Activated CD4-positive, alpha-beta T cell treated with anti-CD3 and anti-CD28 coated beads for 36 hours (primary cell): Measurements from ENCODE around the gene COL4A2. TPM values are rescaled to one million over a fixed set of nuclear protein-coding genes. Genes with fewer than 3 reads are reported as not detected.
A peak's percentile ranks its signal among the peaks of the same experiment; 100 is the strongest.
"Not testable (repeated sequence)": the region's sequence is repeated elsewhere in the genome, so short reads cannot be mapped to it uniquely, and the experiment has no call there.

Experiments
- ATAC-seq: fragments of 200-7000 bp; cut with Tn5 transposase; one replicate; pipeline ENCODE4 v1.10.0; 2021; ENCODE audit warnings: mild to moderate bottlenecking, moderate library complexity
- CTCF ChIA-PET: fragments of 350-600 bp; sonication (Branson Sonifier 250); formaldehyde crosslinking; loops from one replicate; lab custom pipeline; 2021; ENCODE audit warnings: antibody characterized with exemption; lab: Charles Lee
- POLR2A ChIA-PET: fragments of 350-600 bp; sonication (Branson Sonifier 250); formaldehyde crosslinking; loops from one replicate; lab custom pipeline; 2021; ENCODE audit warnings: antibody characterized with exemption, inconsistent platforms; lab: Charles Lee
- DNase-seq: peaks from one replicate; pipeline ENCODE4 v3.0.0-alpha.2; 2020
- H3K27ac Mint-ChIP-seq: one replicate; pipeline ENCODE4 v1.8.0; 2021; ENCODE audit warnings: mixed read lengths
- H3K27me3 Mint-ChIP-seq: one replicate; pipeline ENCODE4 v1.8.0; 2021; ENCODE audit warnings: mixed read lengths
- H3K36me3 Mint-ChIP-seq: one replicate; pipeline ENCODE4 v1.8.0; 2021; ENCODE audit warnings: low read depth, mixed read lengths
- H3K4me1 Mint-ChIP-seq: one replicate; pipeline ENCODE4 v1.8.0; 2021; ENCODE audit warnings: mixed read lengths
- H3K4me3 Mint-ChIP-seq: one replicate; pipeline ENCODE4 v1.8.0; 2021; ENCODE audit warnings: mild to moderate bottlenecking, moderate library complexity, mixed read lengths
- H3K9me3 Mint-ChIP-seq: one replicate; pipeline ENCODE4 v1.8.0; 2021; ENCODE audit warnings: low read depth, mixed read lengths
- intact Hi-C, 2 experiments: fragments of 100-400 bp; cut with DNase I in 1 of 2; cut with micrococcal nuclease in 1 of 2; formaldehyde crosslinking; loops; one replicate each; pipeline versions ENCODE4 v1.14.2 to v1.15.1; 2022 to 2024; cut with DNase I, micrococcal nuclease
- total RNA-seq, 2 experiments: library from RNA; stranded (reverse); gene quantifications; one replicate each; pipeline ENCODE4 v1.2.3, GENCODE V29; 2021

COL4A2 gene
- total RNA-seq, 2 experiments from 2014 or later = not detected

DNA sequence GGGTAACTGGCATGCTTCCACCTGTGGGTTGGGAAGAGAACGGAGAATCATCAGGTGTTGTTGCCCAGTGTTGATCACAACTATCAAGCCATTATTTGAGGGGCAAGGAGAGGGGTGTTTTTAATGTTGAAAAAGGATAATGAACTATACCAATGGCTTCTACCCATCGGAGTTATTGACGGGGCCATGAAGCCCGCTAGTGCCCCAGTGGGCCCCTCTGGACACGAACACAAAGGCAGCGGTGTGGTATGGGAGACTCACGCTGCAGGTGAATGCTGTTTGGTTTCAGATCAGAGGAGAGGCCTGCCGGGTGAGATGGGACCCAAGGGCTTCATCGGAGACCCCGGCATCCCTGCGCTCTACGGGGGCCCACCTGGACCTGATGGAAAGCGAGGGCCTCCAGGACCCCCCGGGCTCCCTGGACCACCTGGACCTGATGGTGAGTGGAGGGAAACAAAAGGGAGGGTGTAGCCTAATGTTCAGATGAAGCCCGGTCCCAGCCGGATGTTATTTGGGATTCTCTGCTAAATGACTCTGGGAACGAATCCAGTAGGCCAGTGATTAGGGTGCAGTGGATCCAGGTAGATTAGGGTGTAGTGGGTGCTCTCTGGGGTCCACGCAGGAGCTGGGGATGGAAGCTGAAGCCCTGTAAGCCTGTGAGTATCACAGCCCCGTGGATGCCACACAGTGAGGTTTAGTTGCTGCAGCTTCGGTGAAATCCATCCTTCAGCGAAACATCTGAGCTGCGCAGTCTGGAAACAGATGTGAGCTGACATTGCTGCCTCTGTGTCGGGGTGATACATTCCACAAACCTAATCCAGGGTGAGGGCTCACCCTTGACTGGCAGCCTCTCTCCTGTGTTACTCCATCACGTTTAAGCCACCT is 143.2 kb downstream of the COL4A2 start:
- H3K27ac Mint-ChIP-seq = no peak overlapping the region
- ChIA-PET POLR2A (no interaction called here), CTCF (no interaction called here)
- no peak overlapping the region for H3K4me3 Mint-ChIP-seq
- DNase-seq (no peak), ATAC-seq (no peak)
- intact Hi-C loops = loop anchor here in 1 of 2 experiments (10.0 kb wide), 1 partner anchor 165 kb away; the partner anchor contains the start of gene NAXD
- no peaks in the 10 kb centered on the region for H3K36me3 Mint-ChIP-seq
- no peaks in the 10 kb centered on the region for H3K4me1 Mint-ChIP-seq
- H3K27me3 Mint-ChIP-seq = peaks cover 27% of the 10 kb centered on the region
- H3K9me3 Mint-ChIP-seq = no peaks in the 10 kb centered on the region

GRCh38 chr13:110450941-110451730 is 144.1 kb downstream of the COL4A2 start:
- ChIA-PET CTCF (interaction anchor here (0.6 to 1.7 kb wide), 2 partner anchors 12 to 61 kb away, joined by 3 to 4 read pairs; no protein-coding TSS in a partner anchor), POLR2A (no interaction called here)
- Mint-ChIP-seq H3K36me3 (no peaks in the 10 kb centered on the region), H3K4me3 (no peak overlapping the region), H3K4me1 (peaks cover 2% of the 10 kb centered on the region), H3K27ac (no peak overlapping the region), H3K9me3 (no peaks in the 10 kb centered on the region), H3K27me3 (peaks cover 26% of the 10 kb centered on the region)
- intact Hi-C loops = loop anchor here in 1 of 2 experiments (10.0 kb wide), 1 partner anchor 164 kb away; the partner anchor contains the start of gene NAXD
- ATAC-seq (no peak), DNase-seq (no peak)

- ATAC-seq = not testable (repeated sequence)
Observed at GRCh38 chr13:110453091-110453490, 146.0 kb downstream of the COL4A2 start.

DNA sequence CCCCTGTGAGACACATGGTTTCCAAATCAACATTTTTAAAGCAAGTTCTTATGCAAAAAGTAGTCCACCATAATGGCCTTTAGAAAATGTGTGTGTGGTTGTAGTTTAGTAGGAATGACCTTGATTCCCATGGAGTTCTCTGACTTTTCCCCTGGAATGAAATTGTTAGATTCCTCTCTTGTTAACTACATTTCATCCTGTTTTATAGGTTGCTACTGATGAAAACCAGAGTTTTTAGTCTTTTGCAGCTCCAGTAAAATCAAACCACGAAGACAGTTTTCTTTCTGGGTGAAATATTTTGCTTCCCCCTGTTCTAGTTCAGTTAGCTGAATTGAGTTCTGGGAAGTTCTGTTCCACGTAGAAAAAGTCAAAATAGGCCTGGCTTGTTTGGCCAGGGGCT is 146.7 kb downstream of the COL4A2 start:
- peaks cover 3% of the 10 kb centered on the region for H3K4me1 Mint-ChIP-seq
- no peak overlapping the region for H3K4me3 Mint-ChIP-seq
- no peak for ATAC-seq
- H3K27me3 Mint-ChIP-seq = peaks cover 24% of the 10 kb centered on the region
- H3K9me3 Mint-ChIP-seq = no peaks in the 10 kb centered on the region
- ChIA-PET CTCF (interaction anchor here (0.6 kb wide), 1 partner anchor 30 kb away, joined by 3 read pairs; no protein-coding TSS in a partner anchor), POLR2A (no interaction called here)
- no peak for DNase-seq
- intact Hi-C loops = loop anchor here in 1 of 2 experiments (10.0 kb wide), 1 partner anchor 161 kb away; the partner anchor contains the start of gene NAXD
- H3K36me3 Mint-ChIP-seq = no peaks in the 10 kb centered on the region
- H3K27ac Mint-ChIP-seq = no peak overlapping the region

More at GRCh38 chr13:110453091-110453490, 146.0 kb downstream of the COL4A2 start:
- H3K4me1 Mint-ChIP-seq, POLR2A ChIA-PET, H3K36me3 Mint-ChIP-seq, H3K27ac Mint-ChIP-seq, CTCF ChIA-PET, H3K4me3 Mint-ChIP-seq, DNase-seq, H3K9me3 Mint-ChIP-seq: not testable (repeated sequence)
- H3K27me3 Mint-ChIP-seq = peaks cover 24% of the 10 kb centered on the region
- intact Hi-C loops = loop anchor here in 1 of 2 experiments (10.0 kb wide), 1 partner anchor 162 kb away; the partner anchor contains the start of gene NAXD

DNA sequence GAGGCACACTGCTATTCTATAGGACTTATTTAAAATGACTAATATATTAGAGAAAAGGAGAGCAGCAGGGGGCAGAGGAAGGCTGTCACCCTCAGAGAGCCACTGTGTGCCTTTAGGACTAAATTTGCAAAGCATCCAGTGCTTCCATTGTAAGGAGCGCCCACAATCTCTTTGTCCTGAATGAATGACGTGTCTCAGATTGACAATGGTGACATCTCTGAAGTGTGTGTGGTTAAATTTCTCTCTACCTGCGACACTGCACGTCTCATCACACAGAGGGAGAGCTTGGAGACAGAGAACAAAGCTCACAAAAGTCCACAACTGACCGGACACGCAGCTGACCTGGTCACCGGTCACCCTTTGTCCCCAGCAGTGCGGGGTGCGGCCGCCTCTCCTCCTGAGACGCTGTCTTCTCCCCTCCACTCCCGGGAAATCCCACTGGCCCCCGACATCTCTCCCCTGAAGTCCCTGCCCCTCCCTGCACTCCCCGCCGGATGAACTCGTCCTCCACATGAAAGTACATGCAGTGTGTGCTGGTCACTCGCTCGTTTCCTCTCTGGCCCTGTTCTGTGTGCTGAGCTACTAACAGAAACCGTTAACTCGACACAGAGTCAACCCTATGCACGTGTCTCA is 147.3 kb downstream of the COL4A2 start:
- DNase-seq (no peak), ATAC-seq (no peak)
- Mint-ChIP-seq H3K4me3 (no peak overlapping the region), H3K27me3 (peaks cover 20% of the 10 kb centered on the region), H3K27ac (no peak overlapping the region), H3K9me3 (no peaks in the 10 kb centered on the region), H3K4me1 (peaks cover 3% of the 10 kb centered on the region), H3K36me3 (no peaks in the 10 kb centered on the region)
- intact Hi-C loops = loop anchor here in 1 of 2 experiments (10.0 kb wide), 1 partner anchor 160 kb away; the partner anchor contains the start of gene NAXD
- CTCF ChIA-PET = interaction anchor here (0.6 to 1.1 kb wide), 2 partner anchors 29 to 128 kb away, joined by 3 read pairs; no protein-coding TSS in a partner anchor
- POLR2A ChIA-PET = no interaction called here

GRCh38 chr13:110454956-110455355 is 147.9 kb downstream of the COL4A2 start:
- intact Hi-C loops = loop anchor here (5.0 to 10.0 kb wide), 4 partner anchors 67 to 233 kb away; partner anchors contain the start of gene NAXD (in 1 of the 2)
- DNase-seq (no peak), ATAC-seq (no peak)
- Mint-ChIP-seq H3K9me3 (no peaks in the 10 kb centered on the region), H3K36me3 (no peaks in the 10 kb centered on the region), H3K4me1 (peaks cover 3% of the 10 kb centered on the region), H3K4me3 (no peak overlapping the region), H3K27me3 (peaks cover 18% of the 10 kb centered on the region), H3K27ac (no peak overlapping the region)
- ChIA-PET POLR2A (no interaction called here), CTCF (interaction anchor here (0.6 to 1.6 kb wide), 12 partner anchors 10 to 365 kb away, joined by 3 to 7 read pairs (median 4); no protein-coding TSS in a partner anchor)

- intact Hi-C loops = loop anchor here (5.0 to 10.0 kb wide), 4 partner anchors 67 to 233 kb away; partner anchors contain the start of gene NAXD (in 1 of the 2)
- ChIA-PET POLR2A (no interaction called here), CTCF (interaction anchor here (0.5 to 1.6 kb wide), 23 partner anchors 9 to 393 kb away, joined by 3 to 7 read pairs (median 3); no protein-coding TSS in a partner anchor)
- DNase-seq = no peak
- ATAC-seq = no peak
- H3K4me1 Mint-ChIP-seq = peaks cover 3% of the 10 kb centered on the region
- no peak overlapping the region for H3K27ac Mint-ChIP-seq
- H3K9me3 Mint-ChIP-seq = no peaks in the 10 kb centered on the region
- H3K36me3 Mint-ChIP-seq = no peaks in the 10 kb centered on the region
- peaks cover 18% of the 10 kb centered on the region for H3K27me3 Mint-ChIP-seq
- no peak overlapping the region for H3K4me3 Mint-ChIP-seq
Observed at GRCh38 chr13:110455444-110455843, 148.4 kb downstream of the COL4A2 start.

DNA sequence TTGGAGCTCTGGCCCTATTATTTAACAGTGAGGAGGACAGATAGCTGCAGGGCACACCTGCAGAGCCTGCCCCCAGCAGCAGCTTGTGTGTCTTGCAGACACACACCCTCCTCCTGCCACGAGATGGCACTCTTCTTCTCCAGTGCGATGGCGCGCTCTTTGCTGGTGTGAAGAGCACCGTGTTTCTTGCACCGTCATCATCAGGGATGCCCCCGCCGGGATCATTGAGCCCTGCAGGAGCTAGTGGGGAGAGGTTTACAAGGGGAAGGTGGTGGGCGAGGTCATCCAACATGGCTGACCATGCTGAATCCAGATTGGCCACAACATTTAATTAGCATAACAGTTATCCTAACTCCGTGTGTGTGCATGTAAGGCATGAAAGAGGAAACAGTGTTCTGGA is 148.9 kb downstream of the COL4A2 start:
- no peaks in the 10 kb centered on the region for H3K9me3 Mint-ChIP-seq
- ChIA-PET CTCF (interaction anchor here (0.5 to 1.6 kb wide), 22 partner anchors 9 to 757 kb away, joined by 3 to 7 read pairs (median 4); no protein-coding TSS in a partner anchor), POLR2A (no interaction called here)
- DNase-seq (peak; percentile 83), ATAC-seq (peak; percentile 99)
- intact Hi-C loops = loop anchor here (1.0 to 10.0 kb wide), 6 partner anchors 66 to 363 kb away; partner anchors contain the start of gene NAXD (in 1 of the 2)
- H3K4me3 Mint-ChIP-seq = no peak overlapping the region
- peaks cover 3% of the 10 kb centered on the region for H3K4me1 Mint-ChIP-seq
- H3K27ac Mint-ChIP-seq = no peak overlapping the region
- H3K27me3 Mint-ChIP-seq = peaks cover 18% of the 10 kb centered on the region
- no peaks in the 10 kb centered on the region for H3K36me3 Mint-ChIP-seq

DNA sequence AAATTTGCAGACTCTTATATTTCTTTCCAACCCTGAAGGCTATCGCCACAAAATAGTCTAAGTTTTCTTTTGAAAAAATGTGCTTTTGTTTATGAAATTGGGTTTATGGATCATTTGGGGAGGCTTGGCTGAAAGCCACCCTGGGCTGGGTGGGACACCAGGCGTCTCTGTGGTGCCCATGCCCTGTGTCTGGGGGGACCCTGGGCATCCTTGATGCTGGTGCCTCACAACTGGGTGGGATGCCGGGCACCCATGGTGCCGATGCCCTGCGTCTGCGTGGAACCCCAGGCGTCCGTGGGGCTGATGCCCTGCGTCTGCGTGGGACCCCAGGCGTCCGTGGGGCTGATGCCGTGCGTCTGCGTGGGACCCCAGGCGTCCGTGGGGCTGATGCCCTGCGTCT is 149.5 kb downstream of the COL4A2 start:
- POLR2A ChIA-PET = no interaction called here
- no peak for DNase-seq
- H3K27ac Mint-ChIP-seq = no peak overlapping the region
- ATAC-seq = no peak
- H3K36me3 Mint-ChIP-seq = no peaks in the 10 kb centered on the region
- intact Hi-C loops = loop anchor here (1.0 to 10.0 kb wide), 6 partner anchors 66 to 363 kb away; partner anchors contain the start of gene NAXD (in 1 of the 2)
- H3K4me1 Mint-ChIP-seq = peaks cover 3% of the 10 kb centered on the region
- H3K27me3 Mint-ChIP-seq = peaks cover 16% of the 10 kb centered on the region
- H3K9me3 Mint-ChIP-seq = no peaks in the 10 kb centered on the region
- CTCF ChIA-PET = interaction anchor here (1.1 to 1.5 kb wide), 5 partner anchors 8 to 294 kb away, joined by 3 to 7 read pairs (median 4); no protein-coding TSS in a partner anchor
- no peak overlapping the region for H3K4me3 Mint-ChIP-seq

GRCh38 chr13:110457361-110457760 is 150.3 kb downstream of the COL4A2 start:
- Mint-ChIP-seq H3K27me3 (peaks cover 16% of the 10 kb centered on the region), H3K27ac (no peak overlapping the region), H3K9me3 (no peaks in the 10 kb centered on the region), H3K4me3 (no peak overlapping the region), H3K4me1 (peaks cover 3% of the 10 kb centered on the region), H3K36me3 (no peaks in the 10 kb centered on the region)
- ChIA-PET POLR2A (no interaction called here), CTCF (interaction anchor here (0.6 to 1.2 kb wide), 2 partner anchors 137 to 1570 kb away, joined by 4 read pairs; no protein-coding TSS in a partner anchor)
- DNase-seq = no peak
- intact Hi-C loops = loop anchor here (2.0 to 10.0 kb wide), 5 partner anchors 65 to 235 kb away; partner anchors contain the start of gene NAXD (in 1 of the 2)
- ATAC-seq = no peak
